ENCODE data around the gene AP3S2.
A peak's percentile ranks its signal among the peaks of the same experiment; 100 is the strongest.
"Not testable (repeated sequence)": the region's sequence is repeated elsewhere in the genome, so short reads cannot be mapped to it uniquely, and the experiment has no call there.

The AP3S2 gene

GRCh38 chr15:89893696-89894447 lies at the start of gene AP3S2:
TSS of gene AP3S2 (minus strand) at chr15:89893994. CDS start at chr15:89893949, 45 bp downstream.
- H3K4me3 ChIP-seq (ENCODE audit: low read depth, low read length) = peak within 1 kb of the TSS; percentile 97
- no peak for TF ChIP-seq CTCF (IDR thresholded peaks at IDR 0.05; ENCODE audit: low read depth, low read length, missing control alignments)
- in situ Hi-C loops (cut with HindIII; ENCODE audit: low sequenced_read_pairs) = no loop called here

GRCh38 chr15:89939910-89940309 lies 46.1 kb upstream of the AP3S2 start:
- no peak for DNase-seq (ENCODE audit: low read depth)
- TF ChIP-seq CTCF (IDR thresholded peaks at IDR 0.05; ENCODE audit: low read depth, low read length, missing control alignments) = no peak
- no peak overlapping the region for H3K4me3 ChIP-seq (ENCODE audit: low read depth, low read length)
- in situ Hi-C loops (cut with HindIII; ENCODE audit: low sequenced_read_pairs) = no loop called here

More at GRCh38 chr15:89893696-89894447, at the start of gene AP3S2:
- DNase-seq (ENCODE audit: low read depth) = peak; percentile 87

GRCh38 chr15:89939377-89939776 lies 45.6 kb upstream of the AP3S2 start:
- DNase-seq (ENCODE audit: low read depth); in situ Hi-C loops (cut with HindIII; ENCODE audit: low sequenced_read_pairs); H3K4me3 ChIP-seq (ENCODE audit: low read depth, low read length): not testable (repeated sequence)

GRCh38 chr15:89937365-89938350 lies 43.9 kb upstream of the AP3S2 start:
- no peak for TF ChIP-seq CTCF (IDR thresholded peaks at IDR 0.05; ENCODE audit: low read depth, low read length, missing control alignments)
- DNase-seq (ENCODE audit: low read depth) = no peak
- H3K4me3 ChIP-seq (ENCODE audit: low read depth, low read length) = no peak overlapping the region
- in situ Hi-C loops (cut with HindIII; ENCODE audit: low sequenced_read_pairs) = no loop called here

- DNase-seq (ENCODE audit: low read depth) = no peak
- no peak for TF ChIP-seq CTCF (IDR thresholded peaks at IDR 0.05; ENCODE audit: low read depth, low read length, missing control alignments)
- no peak overlapping the region for H3K4me3 ChIP-seq (ENCODE audit: low read depth, low read length)
- in situ Hi-C loops (cut with HindIII; ENCODE audit: low sequenced_read_pairs) = no loop called here
These were observed 43.0 kb upstream of the AP3S2 start for GRCh38 chr15:89936786-89937265.

GRCh38 chr15:89936051-89936785 lies 42.4 kb upstream of the AP3S2 start:
- H3K4me3 ChIP-seq (ENCODE audit: low read depth, low read length) = no peak overlapping the region
- in situ Hi-C loops (cut with HindIII; ENCODE audit: low sequenced_read_pairs) = no loop called here
- no peak for DNase-seq (ENCODE audit: low read depth)
- TF ChIP-seq CTCF (IDR thresholded peaks at IDR 0.05; ENCODE audit: low read depth, low read length, missing control alignments) = no peak

Data from astrocyte of the cerebellum (primary cell).